Hepatocyte (in vitro differentiated cells): ENCODE data around the gene TLCD2.
"Not testable (repeated sequence)": the region's sequence is repeated elsewhere in the genome, so short reads cannot be mapped to it uniquely, and the experiment has no call there.

Source experiments
- EZH2 ChIP-seq: fragments of 200-600 bp; sonication (generic); IDR thresholded peaks from 2 replicates; pipeline ENCODE4 v1.6.1; 2016; ENCODE audit warnings: antibody characterized with exemption, mild to moderate bottlenecking, borderline replicate concordance
- EZH2phosphoT487 ChIP-seq: fragments of 200-600 bp; sonication (generic); IDR thresholded peaks from one replicate; pipeline ENCODE4 v1.6.1; 2018; ENCODE audit warnings: antibody characterized with exemption, mild to moderate bottlenecking, low read depth, moderate library complexity; ENCODE audit not compliant: unreplicated experiment, severe bottlenecking
- TF ChIP-seq, protein P1 (sequence below): fragments of 200-600 bp; sonication (generic); IDR thresholded peaks from 2 replicates; pipeline ENCODE4 v1.5.1; 2016; ENCODE audit warnings: antibody characterized with exemption, mild to moderate bottlenecking; ENCODE audit not compliant: poor library complexity

DNA sequence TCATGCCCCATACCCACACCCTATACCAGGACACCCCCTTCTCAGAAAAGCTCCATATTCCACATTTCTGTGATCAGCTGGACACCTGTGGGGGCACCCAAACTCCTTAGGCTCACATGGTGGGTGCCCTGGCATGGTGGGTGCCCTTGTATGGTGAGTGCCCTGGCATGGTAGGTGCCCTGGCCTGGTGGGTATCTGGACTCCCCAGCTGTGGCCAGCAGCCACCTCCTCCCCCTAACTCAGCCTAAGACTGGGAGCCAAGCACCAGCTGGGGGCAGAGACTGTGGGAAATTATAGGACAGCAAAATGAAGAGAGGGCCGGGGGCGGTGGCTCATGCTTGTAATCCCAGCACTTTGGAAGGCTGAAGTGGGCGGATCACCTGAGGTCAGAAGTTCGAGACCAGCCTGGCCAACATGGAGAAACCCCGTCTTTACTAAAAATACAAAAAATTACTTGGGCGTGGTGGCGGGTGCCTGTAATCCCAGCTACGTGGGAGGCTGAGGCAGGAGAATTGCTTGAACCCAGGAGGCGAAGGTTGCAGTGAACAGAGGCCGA is 1.3 kb downstream of the TLCD2 start:
- TF ChIP-seq, protein P1, sequence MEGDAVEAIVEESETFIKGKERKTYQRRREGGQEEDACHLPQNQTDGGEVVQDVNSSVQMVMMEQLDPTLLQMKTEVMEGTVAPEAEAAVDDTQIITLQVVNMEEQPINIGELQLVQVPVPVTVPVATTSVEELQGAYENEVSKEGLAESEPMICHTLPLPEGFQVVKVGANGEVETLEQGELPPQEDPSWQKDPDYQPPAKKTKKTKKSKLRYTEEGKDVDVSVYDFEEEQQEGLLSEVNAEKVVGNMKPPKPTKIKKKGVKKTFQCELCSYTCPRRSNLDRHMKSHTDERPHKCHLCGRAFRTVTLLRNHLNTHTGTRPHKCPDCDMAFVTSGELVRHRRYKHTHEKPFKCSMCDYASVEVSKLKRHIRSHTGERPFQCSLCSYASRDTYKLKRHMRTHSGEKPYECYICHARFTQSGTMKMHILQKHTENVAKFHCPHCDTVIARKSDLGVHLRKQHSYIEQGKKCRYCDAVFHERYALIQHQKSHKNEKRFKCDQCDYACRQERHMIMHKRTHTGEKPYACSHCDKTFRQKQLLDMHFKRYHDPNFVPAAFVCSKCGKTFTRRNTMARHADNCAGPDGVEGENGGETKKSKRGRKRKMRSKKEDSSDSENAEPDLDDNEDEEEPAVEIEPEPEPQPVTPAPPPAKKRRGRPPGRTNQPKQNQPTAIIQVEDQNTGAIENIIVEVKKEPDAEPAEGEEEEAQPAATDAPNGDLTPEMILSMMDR = not testable (repeated sequence)
- not testable (repeated sequence) for TF ChIP-seq EZH2phosphoT487, EZH2
